GM12874 (cell line): ENCODE measurements around the gene DYNC2H1.

Experiments
- CTCF ChIP-seq: IDR thresholded peaks from 2 replicates; pipeline ENCODE4 v1.5.1; 2011; ENCODE audit warnings: low read depth, mild to moderate bottlenecking, control low read depth, low read length, moderate library complexity; ENCODE audit not compliant: insufficient read depth

Gene DYNC2H1

GRCh38 chr11:103398829-103399228, 289.6 kb downstream of the DYNC2H1 start:
- no peak for TF ChIP-seq CTCF

GRCh38 chr11:103406357-103406756, 297.1 kb downstream of the DYNC2H1 start:
- TF ChIP-seq CTCF: no peak

GRCh38 chr11:103407641-103408040, 298.4 kb downstream of the DYNC2H1 start:
- no peak for TF ChIP-seq CTCF

GRCh38 chr11:103413266-103413888, 304.2 kb downstream of the DYNC2H1 start:
- no peak for TF ChIP-seq CTCF

- no peak for TF ChIP-seq CTCF
These were observed 308.8 kb downstream of the DYNC2H1 start for GRCh38 chr11:103418014-103418413.

GRCh38 chr11:103420593-103420992, 311.4 kb downstream of the DYNC2H1 start:
- TF ChIP-seq CTCF: no peak

- no peak for TF ChIP-seq CTCF
These were observed 324.3 kb downstream of the DYNC2H1 start for GRCh38 chr11:103433386-103434072.
